Smooth muscle cell (in vitro differentiated cells): ENCODE measurements around the gene AKR1C3. TPM values are rescaled to one million over a fixed set of nuclear protein-coding genes. Genes with fewer than 3 reads are reported as not detected.

ENCODE experiments used
- DNase-seq: peaks from one replicate; lab custom pipeline; 2025; ENCODE audit not compliant: unreplicated experiment; lab: John Stamatoyannopoulos, UW
- H2AFZ ChIP-seq: fragments of 200-600 bp; sonication (generic); 2 replicates; pipeline ENCODE4 v1.6.0; 2016; ENCODE audit warnings: antibody characterized with exemption, low read depth, mild to moderate bottlenecking
- H3F3A ChIP-seq: fragments of 200-600 bp; sonication (generic); 2 replicates; pipeline ENCODE4 v1.6.0; 2017; ENCODE audit warnings: antibody characterized with exemption, low read depth
- H3K27ac ChIP-seq: fragments of 200-600 bp; sonication (generic); 2 replicates; pipeline ENCODE4 v1.5.1; 2016; ENCODE audit warnings: low read depth, mild to moderate bottlenecking
- H3K27me3 ChIP-seq: fragments of 200-600 bp; sonication (generic); 2 replicates; pipeline ENCODE4 v1.6.1; 2016; ENCODE audit warnings: low read depth, mild to moderate bottlenecking
- H3K36me3 ChIP-seq: fragments of 200-600 bp; sonication (generic); 2 replicates; pipeline ENCODE4 v1.5.1; 2016; ENCODE audit warnings: low read depth
- H3K4me1 ChIP-seq: fragments of 200-600 bp; sonication (generic); 2 replicates; pipeline ENCODE4 v1.5.1; 2016; ENCODE audit warnings: low read depth
- H3K4me2 ChIP-seq: fragments of 200-600 bp; sonication (generic); 2 replicates; pipeline ENCODE4 v1.6.0; 2016; ENCODE audit warnings: mild to moderate bottlenecking
- H3K4me3 ChIP-seq: fragments of 200-600 bp; sonication (generic); 2 replicates; pipeline ENCODE4 v1.5.1; 2016; ENCODE audit warnings: mild to moderate bottlenecking
- H3K79me2 ChIP-seq: fragments of 200-600 bp; sonication (generic); 2 replicates; pipeline ENCODE4 v1.6.0; 2016; ENCODE audit warnings: low read depth, mild to moderate bottlenecking
- H3K9ac ChIP-seq: fragments of 200-600 bp; sonication (generic); 2 replicates; pipeline ENCODE4 v1.6.0; 2016; ENCODE audit warnings: low read depth
- H3K9me3 ChIP-seq: fragments of 200-600 bp; sonication (generic); replicated peaks from 2 replicates; pipeline ENCODE4 v1.5.1; 2016; ENCODE audit warnings: low read depth
- H4K20me1 ChIP-seq: fragments of 200-600 bp; sonication (generic); 2 replicates; pipeline ENCODE4 v1.6.0; 2016; ENCODE audit warnings: low read depth
- CTCF ChIP-seq: fragments of 200-600 bp; sonication (generic); IDR thresholded peaks from 2 replicates; pipeline ENCODE4 v1.5.1; 2017; ENCODE audit warnings: borderline replicate concordance, mild to moderate bottlenecking, antibody characterized with exemption; ENCODE audit not compliant: insufficient read depth, poor library complexity, severe bottlenecking
- WGBS: methylation state at CpG from one replicate; pipeline ENCODE4 v1.1.7; 2016; ENCODE audit warnings: low lambda C conversion rate; 5-methylcytosine and 5-hydroxymethylcytosine counted together
- polyA plus RNA-seq: library from polyadenylated mRNA; unstranded; fragments of >200 nt; fragmentation: Nextera tagmentation; extraction: Ambion mirVana; gene quantifications from 2 replicates; pipeline ENCODE4 v1.2.1, GENCODE V29; 2016
- total RNA-seq: library from RNA; depleted of rRNA; stranded (reverse); fragments of >200 nt; gene quantifications from 2 replicates; pipeline ENCODE4 v1.2.3, GENCODE V29; 2014

Gene AKR1C3
- total and polyA plus RNA-seq, 2 experiments from 2014 or later, result 0.27 to 4.5 TPM

GRCh38 chr10:5071411-5072198 lies 22.6 kb upstream of the AKR1C3 start:
- no peak overlapping the region for H3K4me3 ChIP-seq

GRCh38 chr10:5073659-5074058 lies 20.6 kb upstream of the AKR1C3 start:
- WGBS, result 97% methylated on average over 2 of the region's 2 CpGs
- no peak overlapping the region for H3K4me3 ChIP-seq
- DNase-seq, result no peak

More at GRCh38 chr10:5071411-5072198, 22.6 kb upstream of the AKR1C3 start:
- Histone ChIP-seq H3K27me3 (no peaks in the 10 kb centered on the region), H3K4me1 (peaks cover 9% of the 10 kb centered on the region), H3K36me3 (no peaks in the 10 kb centered on the region), H3K4me2 (peak overlapping the region; percentile 26), H3K9ac (peak overlapping the region; percentile 12), H3K79me2 (no peaks in the 10 kb centered on the region), H3K27ac (peak overlapping the region; percentile 76), H4K20me1 (no peaks in the 10 kb centered on the region), H3K9me3 (no peaks in the 10 kb centered on the region), H2AFZ (peak overlapping the region; percentile 89), H3F3A (peaks cover 10% of the 10 kb centered on the region)
- DNase-seq, result peak; percentile 18
- TF ChIP-seq CTCF, result no peak
- WGBS, result 24% methylated on average over 8 of the region's 8 CpGs

GRCh38 chr10:5076615-5077014 lies 17.6 kb upstream of the AKR1C3 start:
- DNase-seq, result no peak
- H3K27me3 ChIP-seq, result no peaks in the 10 kb centered on the region

More at GRCh38 chr10:5073659-5074058, 20.6 kb upstream of the AKR1C3 start:
- Histone ChIP-seq H3F3A (peaks cover 10% of the 10 kb centered on the region), H3K36me3 (no peaks in the 10 kb centered on the region), H3K9me3 (no peaks in the 10 kb centered on the region), H3K4me1 (peaks cover 11% of the 10 kb centered on the region), H3K27me3 (no peaks in the 10 kb centered on the region), H4K20me1 (no peaks in the 10 kb centered on the region), H3K4me2 (no peak overlapping the region), H2AFZ (no peak overlapping the region), H3K9ac (no peak overlapping the region), H3K27ac (peak overlapping the region; percentile 70), H3K79me2 (no peaks in the 10 kb centered on the region)
- no peak for TF ChIP-seq CTCF

More at GRCh38 chr10:5076615-5077014, 17.6 kb upstream of the AKR1C3 start:
- Histone ChIP-seq H3K4me1 (peaks cover 21% of the 10 kb centered on the region), H3K9me3 (no peaks in the 10 kb centered on the region), H3K27ac (peak overlapping the region; percentile 51), H3K4me2 (no peak overlapping the region), H2AFZ (no peak overlapping the region), H3K9ac (no peak overlapping the region), H3K79me2 (no peaks in the 10 kb centered on the region), H3K36me3 (no peaks in the 10 kb centered on the region), H3F3A (peaks cover 3% of the 10 kb centered on the region), H3K4me3 (no peak overlapping the region), H4K20me1 (no peaks in the 10 kb centered on the region)
- 59% methylated on average over 3 of the region's 3 CpGs for WGBS
- no peak for TF ChIP-seq CTCF
